GM19438 (cell line): ENCODE data around the gene CETP.
"Not testable (repeated sequence)": the region's sequence is repeated elsewhere in the genome, so short reads cannot be mapped to it uniquely, and the experiment has no call there.

ENCODE experiments used
- ATAC-seq: cut with Tn5 transposase; IDR thresholded peaks from one replicate; pipeline ENCODE4 v1.9.1; 2021; ENCODE audit warnings: low read depth; ENCODE audit not compliant: unreplicated experiment

CETP gene

GRCh38 chr16:56977823-56978430 is 16.2 kb downstream of the CETP start:
- ATAC-seq, result no peak

- ATAC-seq, result no peak
Observed at GRCh38 chr16:56980201-56980535, 18.4 kb downstream of the CETP start.

GRCh38 chr16:56980792-56981724 is 19.3 kb downstream of the CETP start:
- no peak for ATAC-seq

- no peak for ATAC-seq
Observed at GRCh38 chr16:56981729-56982271, 20.1 kb downstream of the CETP start.

GRCh38 chr16:56982695-56983094 is 20.9 kb downstream of the CETP start:
- no peak for ATAC-seq

GRCh38 chr16:56983211-56983751 is 21.5 kb downstream of the CETP start:
- no peak for ATAC-seq

GRCh38 chr16:56984639-56985038 is 22.9 kb downstream of the CETP start:
- no peak for ATAC-seq

GRCh38 chr16:56985288-56985961 is 23.7 kb downstream of the CETP start:
- no peak for ATAC-seq

- ATAC-seq, result no peak
Observed at GRCh38 chr16:56985962-56986360, 24.2 kb downstream of the CETP start.

- no peak for ATAC-seq
Observed at GRCh38 chr16:56986361-56986760, 24.6 kb downstream of the CETP start.

GRCh38 chr16:56986908-56987307 is 25.2 kb downstream of the CETP start:
- ATAC-seq, result not testable (repeated sequence)

- ATAC-seq, result no peak
Observed at GRCh38 chr16:56987692-56988091, 25.9 kb downstream of the CETP start.

- no peak for ATAC-seq
Observed at GRCh38 chr16:56988161-56988947, 26.6 kb downstream of the CETP start.

- peak; percentile 82 for ATAC-seq
Observed at GRCh38 chr16:56988948-56989945, 27.5 kb downstream of the CETP start, which contains the start of gene NLRC5. NLRC5 (plus strand) TSS chr16:56989557; CDS start chr16:57020713, 31,156 bp downstream.

GRCh38 chr16:56989988-56990387 is 28.2 kb downstream of the CETP start:
- ATAC-seq, result no peak

GRCh38 chr16:56990407-56991286 is 28.9 kb downstream of the CETP start:
- ATAC-seq, result no peak

- ATAC-seq, result not testable (repeated sequence)
Observed at GRCh38 chr16:56992431-56992830, 30.7 kb downstream of the CETP start.

GRCh38 chr16:56993204-56993603 is 31.5 kb downstream of the CETP start:
- no peak for ATAC-seq
